Tibial nerve (tissue), 4 donors: Measurements from ENCODE around the gene C5orf58.

Source experiments
- EP300 ChIP-seq, 2 donors: sonication (generic); formaldehyde crosslinking; IDR thresholded peaks; one replicate each; pipeline ENCODE4 v1.6.1; 2017; ENCODE audit warnings: antibody characterized with exemption in 2 of 2, mild to moderate bottlenecking in 1 of 2
- TF ChIP-seq, protein P1 (sequence below), 5 experiments: fragments of 200-600 bp in 3 of 5; fragments of 450-650 bp in 2 of 5; sonication (generic) in 3 of 5; IDR thresholded peaks; one replicate each; pipeline ENCODE4 v1.5.1; 2016 to 2019; ENCODE audit warnings: antibody characterized with exemption in 5 of 5, mild to moderate bottlenecking in 3 of 5, moderate library complexity in 2 of 5

DNA sequence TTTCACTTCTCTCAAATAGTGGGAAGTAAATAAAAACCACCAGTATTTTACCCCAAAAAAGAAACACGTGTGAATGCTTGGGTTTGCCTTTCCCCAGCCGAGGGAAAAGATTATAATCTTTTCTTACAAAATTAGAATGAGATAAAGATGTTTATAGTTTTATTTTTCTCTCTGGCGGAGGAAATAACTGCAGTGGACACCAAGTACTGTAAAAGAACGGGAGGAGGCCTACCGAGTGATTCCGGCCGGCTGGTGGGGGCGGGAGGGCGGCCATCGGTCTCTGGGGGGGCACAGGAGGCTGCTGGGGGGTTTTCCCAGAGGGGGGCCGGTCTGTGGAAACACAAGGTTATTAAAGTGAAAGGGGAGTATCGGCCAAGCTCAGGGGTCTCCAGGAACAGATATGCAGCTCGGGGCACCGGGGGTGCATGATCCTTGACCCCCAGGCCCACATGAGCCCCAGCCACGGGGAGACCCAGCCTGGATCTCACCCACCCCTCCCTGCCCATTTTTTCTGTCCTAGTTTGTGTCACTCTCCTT, 35.4 kb downstream of the C5orf58 start:
- TF ChIP-seq EP300 (IDR thresholded peaks at IDR 0.05) = no peak
- TF ChIP-seq, protein P1, sequence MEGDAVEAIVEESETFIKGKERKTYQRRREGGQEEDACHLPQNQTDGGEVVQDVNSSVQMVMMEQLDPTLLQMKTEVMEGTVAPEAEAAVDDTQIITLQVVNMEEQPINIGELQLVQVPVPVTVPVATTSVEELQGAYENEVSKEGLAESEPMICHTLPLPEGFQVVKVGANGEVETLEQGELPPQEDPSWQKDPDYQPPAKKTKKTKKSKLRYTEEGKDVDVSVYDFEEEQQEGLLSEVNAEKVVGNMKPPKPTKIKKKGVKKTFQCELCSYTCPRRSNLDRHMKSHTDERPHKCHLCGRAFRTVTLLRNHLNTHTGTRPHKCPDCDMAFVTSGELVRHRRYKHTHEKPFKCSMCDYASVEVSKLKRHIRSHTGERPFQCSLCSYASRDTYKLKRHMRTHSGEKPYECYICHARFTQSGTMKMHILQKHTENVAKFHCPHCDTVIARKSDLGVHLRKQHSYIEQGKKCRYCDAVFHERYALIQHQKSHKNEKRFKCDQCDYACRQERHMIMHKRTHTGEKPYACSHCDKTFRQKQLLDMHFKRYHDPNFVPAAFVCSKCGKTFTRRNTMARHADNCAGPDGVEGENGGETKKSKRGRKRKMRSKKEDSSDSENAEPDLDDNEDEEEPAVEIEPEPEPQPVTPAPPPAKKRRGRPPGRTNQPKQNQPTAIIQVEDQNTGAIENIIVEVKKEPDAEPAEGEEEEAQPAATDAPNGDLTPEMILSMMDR (IDR thresholded peaks at IDR 0.05) = peak in 1 of 5 experiments; percentile 10
